Stimulated activated CD8-positive, alpha-beta memory T cell treated with anti-CD3 and anti-CD28 coated beads, Interleukin-12 subunit alpha, Interleukin-12 subunit beta, amount 100 ng/mL, for 24 hours (primary cell): ENCODE data around the gene KIZ.

Source experiments
- DNase-seq: peaks from one replicate; pipeline ENCODE4 v3.0.0-alpha.2; 2020; ENCODE audit errors: extremely low read depth

Gene KIZ

GRCh38 chr20:21125849-21126580, at the start of gene KIZ:
Gene KIZ, plus strand, starts transcription at chr20:21126082. Its CDS starts 34 bp downstream, at chr20:21126116.
- peak; percentile 92 for DNase-seq

DNA sequence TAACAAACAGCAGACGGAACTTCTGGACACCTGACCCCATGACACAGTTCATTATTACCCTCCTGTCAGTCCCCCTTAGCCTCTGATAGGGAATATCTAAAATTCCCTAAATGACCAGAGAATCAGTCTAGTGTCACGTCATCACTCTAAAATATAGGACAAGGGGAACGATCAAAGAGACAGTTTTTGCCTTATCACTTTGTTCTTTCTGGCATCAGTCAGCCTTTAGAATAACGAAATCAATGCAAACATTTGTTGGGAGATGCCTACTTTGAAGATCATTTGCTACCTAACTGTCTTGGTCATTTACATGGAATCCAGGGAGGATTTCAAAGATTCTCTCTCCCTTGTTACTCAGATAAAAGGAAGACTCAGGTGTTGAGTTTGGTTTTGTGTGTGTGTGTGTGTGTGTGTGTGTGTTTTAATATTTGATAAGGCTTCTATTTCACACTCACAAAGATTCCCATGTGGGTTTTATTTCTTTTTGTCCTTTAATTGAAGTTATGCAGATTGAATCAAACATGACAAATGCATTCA, 48.0 kb upstream of the KIZ start:
- DNase-seq = no peak

- no peak for DNase-seq
These were observed 43.3 kb upstream of the KIZ start for GRCh38 chr20:21082584-21082983.

- no peak for DNase-seq
These were observed 42.0 kb upstream of the KIZ start for GRCh38 chr20:21083825-21084325.

DNA sequence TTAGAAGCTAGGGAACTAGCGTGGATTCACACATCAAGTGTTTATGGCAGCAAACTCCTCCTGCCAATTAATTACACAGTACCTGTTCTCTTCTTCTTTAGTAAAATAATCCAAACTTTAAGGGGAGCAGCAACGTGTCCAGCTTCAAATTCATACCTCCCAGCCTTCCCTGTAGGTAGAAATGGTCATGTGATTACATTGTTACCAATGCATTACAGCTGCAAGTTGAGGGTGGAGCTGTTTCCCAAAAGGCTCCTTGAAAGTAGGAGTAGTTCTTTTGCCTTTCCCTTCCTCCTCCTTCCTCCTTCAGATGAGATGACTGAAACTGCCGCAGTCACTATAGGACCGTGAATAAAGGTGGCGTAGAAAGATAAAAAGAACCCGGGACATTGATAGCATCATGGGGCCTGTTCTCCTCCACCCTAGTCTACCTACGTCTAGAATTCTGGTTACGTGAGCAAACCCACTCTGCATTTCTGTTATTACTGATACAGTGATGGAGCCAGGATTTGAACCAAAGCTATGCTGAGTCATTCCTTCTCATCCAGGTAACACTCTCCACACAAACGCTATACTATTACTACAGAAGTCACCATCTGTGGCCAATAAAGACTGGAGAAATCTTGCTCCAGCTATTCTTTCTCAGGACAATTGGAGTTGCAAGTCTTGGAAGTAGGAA, 37.9 kb upstream of the KIZ start:
- no peak for DNase-seq

DNA sequence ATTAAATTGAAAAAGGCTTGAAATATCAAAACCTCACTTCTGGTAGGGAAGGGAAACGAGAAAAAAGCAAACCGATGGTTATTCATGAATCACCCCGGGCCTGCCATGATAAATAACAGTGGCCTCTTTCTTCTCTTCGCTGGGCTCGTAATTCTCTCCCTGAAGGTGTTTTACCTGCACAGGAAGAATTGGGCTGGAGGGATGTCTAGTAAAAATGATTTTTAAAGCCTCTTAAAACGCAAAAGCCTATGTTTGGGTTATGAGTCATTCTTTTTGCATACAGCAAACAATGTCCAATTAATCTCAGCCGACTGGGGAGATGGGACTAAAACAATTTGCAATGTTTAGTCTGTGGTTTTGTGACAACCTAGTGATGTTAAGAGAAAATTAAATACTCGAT, 36.5 kb upstream of the KIZ start:
- DNase-seq = no peak

DNA sequence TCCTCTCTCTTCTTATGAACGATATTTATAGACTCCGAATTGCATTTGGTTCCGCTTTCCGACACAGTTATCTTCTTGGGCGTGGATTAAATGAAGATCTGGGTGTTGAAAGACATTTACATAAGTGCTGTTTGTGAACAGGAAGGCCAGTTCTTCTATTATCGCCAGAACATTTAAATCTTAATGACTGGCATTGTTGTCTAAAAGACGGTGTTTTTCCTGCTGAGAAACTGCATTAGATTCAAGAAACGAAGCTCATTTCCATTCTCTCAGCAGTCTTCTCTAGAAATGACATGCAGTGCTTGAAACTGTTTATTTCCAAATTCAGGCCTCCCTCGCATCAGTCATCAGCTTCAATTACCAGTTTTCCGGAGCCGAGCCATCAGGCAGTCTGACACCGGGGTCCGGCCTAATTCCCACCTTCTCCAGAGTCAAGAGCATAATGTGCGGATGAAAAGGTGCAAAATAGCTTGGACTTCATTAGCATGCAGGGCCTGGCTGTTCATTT, 35.7 kb upstream of the KIZ start:
- DNase-seq = no peak

DNA sequence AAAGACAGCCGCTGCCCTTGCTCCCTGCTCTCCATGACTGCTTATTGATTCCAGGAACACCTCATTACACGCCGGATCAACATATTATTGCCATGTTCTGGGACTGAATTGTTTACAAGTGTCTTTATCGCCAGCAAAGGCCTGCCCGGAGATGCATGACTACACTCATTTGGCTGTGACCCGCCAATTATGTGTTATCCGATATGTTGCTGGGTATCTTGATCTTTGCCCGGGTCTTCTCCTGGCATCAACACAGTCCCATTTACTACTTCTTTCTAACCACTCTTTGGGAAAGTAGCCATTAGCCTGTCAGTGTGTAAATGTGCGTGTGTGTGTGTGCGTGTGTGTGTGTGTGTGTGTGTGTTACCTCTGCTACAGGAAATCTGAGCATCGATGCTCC, 35.2 kb upstream of the KIZ start:
- no peak for DNase-seq

GRCh38 chr20:21092806-21093205, 33.1 kb upstream of the KIZ start:
- DNase-seq = no peak

DNA sequence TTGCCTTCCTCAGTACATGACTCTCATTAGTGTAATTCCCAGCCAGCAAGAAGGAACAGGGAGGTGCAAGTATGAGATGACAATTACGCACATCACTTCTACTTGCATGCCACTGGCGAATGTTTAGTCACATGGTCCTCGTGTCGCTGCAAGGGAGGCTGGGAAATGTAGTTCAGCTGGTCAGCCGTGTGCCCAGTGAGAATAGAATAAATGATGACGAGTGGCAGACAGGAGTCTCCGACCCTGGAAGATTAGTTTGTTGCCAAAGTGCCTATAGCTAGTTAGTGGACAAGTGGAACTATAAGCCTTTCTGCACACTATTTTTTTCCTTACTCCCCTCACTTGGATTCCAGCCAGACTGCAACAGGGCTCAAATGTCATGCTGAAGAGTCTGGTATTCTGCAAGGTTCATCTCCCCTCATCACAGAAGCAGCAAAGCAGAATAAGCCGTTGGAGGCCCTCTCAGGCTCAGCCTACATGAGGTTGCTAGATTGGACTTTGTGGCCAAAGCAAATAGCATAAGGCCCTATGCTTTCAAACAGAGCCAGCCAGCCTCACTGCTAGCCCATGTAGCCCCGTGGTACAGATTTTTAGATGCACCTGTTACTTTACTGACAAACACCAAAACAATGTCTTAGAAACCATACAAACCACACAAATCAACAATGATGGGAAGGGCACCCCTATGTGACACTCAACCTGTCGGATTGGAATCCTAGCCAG, 29.4 kb upstream of the KIZ start:
- DNase-seq = no peak

DNA sequence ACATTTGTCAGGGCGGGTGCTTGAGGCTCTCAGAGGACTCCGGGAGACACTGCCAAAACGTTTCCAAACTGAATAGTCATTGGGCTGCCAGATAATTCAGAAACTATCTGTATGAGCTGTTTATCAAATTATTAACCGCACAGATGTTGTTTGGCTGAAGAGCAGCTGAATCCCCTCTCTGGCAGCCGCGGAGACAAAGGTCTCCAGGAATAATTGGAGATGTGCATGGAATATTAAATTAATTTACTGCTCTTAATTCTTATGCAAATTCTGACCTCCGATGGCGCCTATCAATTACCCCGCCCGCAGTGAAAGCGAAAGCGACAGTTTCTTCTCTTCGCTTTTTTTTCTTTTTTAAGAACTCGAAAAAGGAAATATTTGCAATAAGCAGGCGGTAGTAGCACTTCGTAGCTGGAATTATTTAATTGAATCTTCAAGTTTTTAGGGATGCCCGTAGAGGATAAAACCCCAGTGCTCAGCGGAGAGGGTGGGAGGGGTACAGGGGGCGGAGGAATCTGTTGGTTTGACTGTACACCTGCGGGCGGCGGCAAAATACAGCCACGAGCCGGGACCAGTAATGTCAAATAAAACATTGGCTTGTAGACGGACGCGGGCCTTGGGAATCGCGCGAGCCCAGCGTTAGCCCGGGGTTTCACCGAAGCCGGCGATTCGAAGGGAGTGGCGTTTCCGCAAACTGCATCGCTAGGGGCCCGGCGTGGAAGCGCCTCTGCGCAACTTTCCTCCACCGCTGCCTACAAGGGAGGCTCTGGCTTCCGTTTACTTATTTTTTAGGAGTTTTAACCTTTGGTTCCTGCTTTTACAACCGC, 25.9 kb upstream of the KIZ start:
- no peak for DNase-seq

DNA sequence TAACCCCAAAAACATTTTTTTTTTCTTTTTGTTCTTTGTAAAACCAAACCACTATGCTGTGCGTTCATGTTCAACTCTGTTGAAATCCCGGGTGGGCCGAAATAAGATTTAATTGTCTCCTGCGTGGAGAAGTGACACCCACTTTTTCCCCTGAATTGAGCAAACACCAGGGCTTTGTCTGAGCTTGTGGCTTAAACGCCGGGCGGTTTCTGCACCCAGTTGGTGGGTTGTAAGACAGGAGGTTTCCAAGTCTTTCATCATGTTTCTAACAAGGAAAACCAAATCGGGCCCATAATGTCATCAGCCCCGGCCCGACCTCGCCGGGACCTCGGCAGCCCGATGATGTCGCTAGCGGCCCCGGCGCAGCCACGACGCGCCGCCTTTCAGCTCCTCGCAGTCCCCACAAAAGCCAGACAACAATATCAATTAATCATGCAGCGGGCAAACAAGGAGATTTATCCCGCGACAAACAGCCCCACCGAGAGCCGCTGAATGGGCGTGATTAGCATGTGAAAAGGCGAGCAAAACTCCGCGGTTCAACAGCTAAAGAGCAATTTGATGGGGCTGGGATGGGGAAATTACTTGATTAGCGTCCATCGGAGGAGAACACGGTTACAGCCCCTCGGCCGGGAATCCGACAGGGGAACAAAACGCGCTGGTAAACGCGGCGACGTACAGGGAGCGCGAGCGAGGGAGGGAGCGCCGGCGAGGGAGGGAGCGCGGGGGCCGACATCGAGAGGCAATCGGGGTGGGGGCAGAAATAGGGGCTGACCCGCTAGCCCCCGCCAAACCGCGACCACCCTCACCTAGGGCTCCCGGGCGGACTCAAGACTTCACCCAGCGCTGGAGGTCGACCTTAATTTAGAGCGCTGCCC, 25.1 kb upstream of the KIZ start:
- no peak for DNase-seq

- DNase-seq = no peak
These were observed 24.4 kb upstream of the KIZ start for GRCh38 chr20:21101453-21101931.

DNA sequence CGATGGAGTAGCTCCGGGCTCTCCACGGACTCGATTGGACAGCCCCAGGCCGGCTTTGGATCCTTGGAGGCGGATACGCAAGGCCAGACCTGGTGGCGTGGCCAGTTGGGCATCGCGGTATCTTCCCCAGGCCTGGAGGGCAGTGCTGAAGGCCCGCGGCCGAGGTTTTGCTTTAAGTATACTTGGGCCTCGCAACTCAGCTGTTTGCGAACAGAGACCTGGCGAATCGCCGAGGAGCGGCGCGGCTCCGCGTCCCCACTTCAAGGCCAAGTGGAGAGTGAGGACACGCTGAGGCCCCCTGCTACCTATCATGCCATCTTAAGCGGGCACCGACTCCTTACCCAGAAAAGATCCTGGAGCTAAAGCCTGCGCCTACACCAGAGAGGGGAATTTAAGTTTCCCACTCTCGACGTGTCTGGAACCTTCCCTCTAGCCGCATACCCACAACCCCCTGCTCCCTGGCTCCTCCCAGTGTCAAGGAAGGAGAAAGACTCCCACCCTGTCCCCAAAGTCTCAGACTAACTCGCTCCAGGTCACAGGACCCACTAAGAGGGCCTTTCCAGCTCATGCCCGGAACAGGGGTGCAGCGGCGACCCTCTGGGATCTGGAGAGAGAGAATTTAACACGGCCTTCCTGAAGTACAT, 23.8 kb upstream of the KIZ start:
- DNase-seq = no peak

GRCh38 chr20:21102603-21103311, 23.1 kb upstream of the KIZ start:
- DNase-seq = no peak

- no peak for DNase-seq
These were observed 22.1 kb upstream of the KIZ start for GRCh38 chr20:21103582-21104465.

DNA sequence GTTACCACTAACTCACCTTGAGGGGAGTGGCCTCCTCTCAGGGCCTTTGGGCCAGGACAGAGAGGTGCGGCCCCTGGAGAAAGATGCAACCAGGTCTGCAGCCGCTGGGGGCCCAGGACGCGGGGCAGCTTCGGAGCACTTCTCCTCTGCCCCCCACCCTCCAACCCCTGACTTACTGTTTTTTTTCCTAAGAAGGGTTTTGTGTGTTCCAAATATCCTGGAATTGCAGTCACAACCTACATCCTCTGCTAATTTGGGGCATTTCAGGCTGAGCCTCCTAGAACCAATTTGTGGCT, 21.5 kb upstream of the KIZ start:
- no peak for DNase-seq

GRCh38 chr20:21104921-21105320, 21.0 kb upstream of the KIZ start:
- no peak for DNase-seq
